SK-N-MC (cell line): ENCODE data around the gene IRF6.

Experiments
- EZH2 ChIP-seq: fragments of 200-600 bp; sonication (generic); IDR thresholded peaks from one replicate; pipeline ENCODE4 v1.6.1; 2017; ENCODE audit warnings: antibody characterized with exemption
- POLR2AphosphoS5 ChIP-seq: IDR thresholded peaks from 2 replicates; pipeline ENCODE4 v1.6.1; 2012; ENCODE audit warnings: mild to moderate bottlenecking, low read depth, low read length, borderline replicate concordance

DNA sequence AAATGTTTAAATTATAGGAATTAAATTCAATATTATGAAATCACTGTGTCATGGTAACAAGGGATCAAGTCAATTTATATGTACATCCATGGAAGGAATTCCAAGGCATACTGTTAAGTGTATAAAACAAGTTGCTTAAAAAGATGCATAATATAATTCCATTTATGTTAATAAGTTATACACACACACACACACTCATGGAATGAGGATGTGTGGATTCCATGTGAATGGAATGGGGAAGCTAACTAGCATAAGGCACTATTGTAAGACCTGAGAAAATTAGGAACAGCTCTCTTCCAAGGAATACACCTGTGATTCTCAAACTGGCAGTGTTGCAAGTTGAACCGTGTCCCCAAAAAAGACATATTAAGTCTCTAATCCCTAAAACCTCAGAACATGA, 67.7 kb downstream of the IRF6 start:
- TF ChIP-seq EZH2, result no peak
- no peak for TF ChIP-seq POLR2AphosphoS5
